Liver (tissue), 9 donors: ENCODE results near the gene TSEN34. TPM values are rescaled to one million over a fixed set of nuclear protein-coding genes. Genes with fewer than 3 reads are reported as not detected.
A peak's percentile ranks its signal among the peaks of the same experiment; 100 is the strongest.

Experiments
- DNase-seq: peaks from one replicate; pipeline ENCODE4 v3.0.0-alpha.2; 2017; ENCODE audit warnings: low spot score
- H3K27ac ChIP-seq, 2 donors: one replicate each; pipeline ENCODE4 v1.7.0; 2013; ENCODE audit warnings: inconsistent platforms in 2 of 2, low read length in 2 of 2, control low read depth in 1 of 2, low read depth in 1 of 2, mild to moderate bottlenecking in 1 of 2
- H3K27me3 ChIP-seq, 4 donors: one replicate each; pipeline versions ENCODE4 v1.6.1 to v1.7.0; 2013; ENCODE audit warnings: low read length in 3 of 4, inconsistent platforms in 1 of 4, mild to moderate bottlenecking in 1 of 4, moderate library complexity in 1 of 4; ENCODE audit not compliant: control insufficient read depth in 4 of 4, insufficient read depth in 4 of 4
- H3K36me3 ChIP-seq, 4 donors: one replicate each; pipeline versions ENCODE4 v1.6.1 to v1.7.0; 2013; ENCODE audit warnings: low read length in 3 of 4, mild to moderate bottlenecking in 3 of 4, low read depth in 1 of 4, moderate library complexity in 1 of 4; ENCODE audit not compliant: control insufficient read depth in 4 of 4, insufficient read depth in 3 of 4
- H3K4me1 ChIP-seq, 4 donors: one replicate each; pipeline versions ENCODE4 v1.6.1 to v1.7.0; 2013; ENCODE audit warnings: low read length in 3 of 4, mild to moderate bottlenecking in 3 of 4, moderate library complexity in 1 of 4; ENCODE audit not compliant: control insufficient read depth in 4 of 4, insufficient read depth in 4 of 4
- H3K4me3 ChIP-seq, 3 donors: one replicate each; pipeline versions ENCODE4 v1.6.1 to v1.7.0; 2013; ENCODE audit warnings: low read length in 3 of 3, control low read depth in 1 of 3, low read depth in 1 of 3, mild to moderate bottlenecking in 1 of 3
- H3K9ac ChIP-seq, 2 donors: one replicate each; pipeline ENCODE4 v1.7.0; 2013; ENCODE audit warnings: low read length in 2 of 2, mild to moderate bottlenecking in 2 of 2, moderate library complexity in 2 of 2, control low read depth in 1 of 2, low read depth in 1 of 2
- H3K9me3 ChIP-seq, 4 donors: one replicate each; pipeline versions ENCODE4 v1.6.1 to v1.7.0; 2013; ENCODE audit warnings: low read length in 3 of 4; ENCODE audit not compliant: control insufficient read depth in 4 of 4
- ATF3 ChIP-seq: IDR thresholded peaks from 2 replicates; pipeline ENCODE4 v1.6.1; 2016; ENCODE audit warnings: antibody characterized with exemption
- CTCF ChIP-seq: fragments of 150-350 bp; IDR thresholded peaks from 2 replicates; pipeline ENCODE4 v1.5.1; 2017; ENCODE audit warnings: improper control_type of control experiment, low read depth, low read length; ENCODE audit not compliant: missing input control
- EGR1 ChIP-seq, 2 donors: IDR thresholded peaks; 2 replicates each; pipeline ENCODE4 v1.6.1; 2016 to 2018; ENCODE audit warnings: antibody characterized with exemption in 2 of 2, low read depth in 2 of 2
- FOXA1 ChIP-seq: IDR thresholded peaks from 2 replicates; pipeline ENCODE4 v1.6.1; 2016; ENCODE audit warnings: antibody characterized with exemption
- FOXA2 ChIP-seq: IDR thresholded peaks from 2 replicates; pipeline ENCODE4 v1.6.1; 2016; ENCODE audit warnings: antibody characterized with exemption
- GABPA ChIP-seq, 2 donors: IDR thresholded peaks in 1 of 2; conservative IDR thresholded peaks in 1 of 2; 2 replicates each; pipeline ENCODE4 v1.6.1; 2016; ENCODE audit warnings: antibody characterized with exemption in 2 of 2, mild to moderate bottlenecking in 1 of 2, moderate library complexity in 1 of 2
- HNF4A ChIP-seq, 2 donors: conservative IDR thresholded peaks; 2 replicates each; pipeline ENCODE4 v1.6.1; 2016; ENCODE audit warnings: antibody characterized with exemption in 2 of 2, mild to moderate bottlenecking in 2 of 2
- HNF4G ChIP-seq: IDR thresholded peaks from 2 replicates; pipeline ENCODE4 v1.6.1; 2016; ENCODE audit warnings: antibody characterized with exemption
- JUND ChIP-seq, 2 donors: IDR thresholded peaks; 2 replicates each; pipeline ENCODE4 v1.6.1; 2016; ENCODE audit warnings: antibody characterized with exemption in 2 of 2
- MAX ChIP-seq: IDR thresholded peaks from 2 replicates; pipeline ENCODE4 v1.6.1; 2016; ENCODE audit warnings: antibody characterized with exemption
- NR2F2 ChIP-seq: IDR thresholded peaks from 2 replicates; pipeline ENCODE4 v1.6.1; 2016; ENCODE audit warnings: antibody characterized with exemption
- RAD21 ChIP-seq, 2 donors: IDR thresholded peaks; 2 replicates each; pipeline ENCODE4 v1.6.1; 2016; ENCODE audit warnings: antibody characterized with exemption in 2 of 2, mild to moderate bottlenecking in 2 of 2
- REST ChIP-seq: IDR thresholded peaks from 2 replicates; pipeline ENCODE4 v1.6.1; 2016; ENCODE audit warnings: antibody characterized with exemption, mild to moderate bottlenecking
- RXRA ChIP-seq, 2 donors: IDR thresholded peaks; 2 replicates each; pipeline ENCODE4 v1.6.1; 2017 to 2018; ENCODE audit warnings: antibody characterized with exemption in 2 of 2, mild to moderate bottlenecking in 1 of 2
- SP1 ChIP-seq: IDR thresholded peaks from 2 replicates; pipeline ENCODE4 v1.6.1; 2018; ENCODE audit warnings: antibody characterized with exemption, mild to moderate bottlenecking
- TAF1 ChIP-seq: conservative IDR thresholded peaks from 2 replicates; pipeline ENCODE4 v1.6.1; 2016; ENCODE audit warnings: antibody characterized with exemption, mild to moderate bottlenecking
- YY1 ChIP-seq: IDR thresholded peaks from 2 replicates; pipeline ENCODE4 v1.6.1; 2016; ENCODE audit warnings: antibody characterized with exemption, mild to moderate bottlenecking
- ZBTB33 ChIP-seq: IDR thresholded peaks from 2 replicates; pipeline ENCODE4 v1.6.1; 2016; ENCODE audit warnings: antibody characterized with exemption
- WGBS: extraction: QIAGEN DNeasy Blood & Tissue Kit; methylation state at CpG from one replicate; pipeline ENCODE4 v1.1.7; 2013; 5-methylcytosine and 5-hydroxymethylcytosine counted together
- polyA plus RNA-seq, 2 donors: library from polyadenylated mRNA; stranded (reverse) in 1 of 2; unstranded in 1 of 2; fragments of 200-250 nt in 1 of 2; fragments of >200 nt in 1 of 2; fragmentation: Nextera tagmentation in 1 of 2; extraction: Ambion mirVana in 1 of 2; gene quantifications; one replicate each; pipeline versions ENCODE4 v1.2.1 to v1.2.3, GENCODE V29; 2013 to 2015
- total RNA-seq, 2 donors: library from RNA; depleted of rRNA; stranded (reverse); fragments of >200 nt; gene quantifications; one replicate each; pipeline ENCODE4 v1.2.3, GENCODE V29; 2014
- donor health status: healthy.
- donor health status: healthy.
- donor health status: healthy.
- donor health status: healthy.
- donor health status: healthy.

TSEN34 gene
- total and polyA plus RNA-seq, 4 donors: 15.5 to 37.9 (median 24.6) TPM

GRCh38 chr19:54160854-54161253 is 30.3 kb upstream of the TSEN34 start:
- Histone ChIP-seq H3K4me3 (peak overlapping the region in 1 of 3 donors; percentile 37), H3K9me3 (no peaks in the 10 kb centered on the region), H3K36me3 (peaks cover 10 to 18% (median 14%) of the 10 kb centered on the region in 4 donors), H3K27ac (no peak overlapping the region), H3K9ac (no peak overlapping the region), H3K4me1 (peaks cover 10 to 37% (median 31%) of the 10 kb centered on the region in 4 donors), H3K27me3 (no peaks in the 10 kb centered on the region)
- TF ChIP-seq REST (no peak), YY1 (no peak), RAD21 (IDR thresholded peaks at IDR 0.05) (no peak), ZBTB33 (no peak), FOXA2 (no peak), NR2F2 (no peak), EGR1 (IDR thresholded peaks at IDR 0.05; ENCODE audit: low read depth in 2 of 2) (no peak), HNF4A (conservative IDR thresholded peaks at IDR 0.05) (no peak), CTCF (no peak), FOXA1 (no peak), GABPA (IDR thresholded peaks at IDR 0.05 in 1 of 2, conservative IDR thresholded peaks at IDR 0.05 in 1 of 2) (no peak), SP1 (no peak), TAF1 (no peak)
- 65% methylated on average over 13 of the region's 13 CpGs for WGBS
- DNase-seq: no peak

- 1% methylated on average over 35 of the region's 35 CpGs for WGBS
- DNase-seq: peak; percentile 92
- Histone ChIP-seq H3K27ac (peak overlapping the region; percentile 54 to 72), H3K4me1 (peaks cover 10 to 37% (median 31%) of the 10 kb centered on the region in 4 donors), H3K27me3 (no peaks in the 10 kb centered on the region), H3K36me3 (peaks cover 0 to 4% (median 2%) of the 10 kb centered on the region in 4 donors), H3K9ac (no peak overlapping the region), H3K9me3 (no peaks in the 10 kb centered on the region), H3K4me3 (peak overlapping the region; percentile 42 to 71 (median 49))
- TF ChIP-seq YY1 (no peak), FOXA2 (no peak), JUND (IDR thresholded peaks at IDR 0.05) (peak in 1 of 2 donors; percentile 23), RAD21 (IDR thresholded peaks at IDR 0.05) (no peak), EGR1 (IDR thresholded peaks at IDR 0.05; ENCODE audit: low read depth in 2 of 2) (no peak), HNF4G (no peak), ATF3 (no peak), RXRA (IDR thresholded peaks at IDR 0.05) (no peak), MAX (peak; percentile 74), SP1 (peak; percentile 40)
These were observed 28.8 kb upstream of the TSEN34 start for GRCh38 chr19:54162241-54162805.
